Activated naive CD4-positive, alpha-beta T cell treated with anti-CD3 and anti-CD28 coated beads, Interleukin-2, amount 10 ng/mL, durations not matched to agents 7 days and 5 days (primary cell): ENCODE measurements around the gene SYT9.

Source experiments
- CTCF ChIA-PET: fragments of 350-600 bp; sonication (Branson Sonifier 250); formaldehyde crosslinking; loops from one replicate; lab custom pipeline; 2021; ENCODE audit warnings: antibody characterized with exemption; lab: Charles Lee
- DNase-seq: peaks from one replicate; pipeline ENCODE4 v3.0.0-alpha.2; 2020
- H3K27ac Mint-ChIP-seq: one replicate; pipeline ENCODE4 v1.8.0; 2021; ENCODE audit warnings: mild to moderate bottlenecking, moderate library complexity, mixed read lengths
- H3K27me3 Mint-ChIP-seq: one replicate; pipeline ENCODE4 v1.8.0; 2021; ENCODE audit warnings: mild to moderate bottlenecking, mixed read lengths
- H3K36me3 Mint-ChIP-seq: one replicate; pipeline ENCODE4 v1.8.0; 2021; ENCODE audit warnings: mixed read lengths
- H3K4me1 Mint-ChIP-seq: one replicate; pipeline ENCODE4 v1.8.0; 2021; ENCODE audit warnings: mixed read lengths
- H3K4me3 Mint-ChIP-seq: one replicate; pipeline ENCODE4 v1.8.0; 2021; ENCODE audit warnings: mild to moderate bottlenecking, moderate library complexity, mixed read lengths
- H3K9me3 Mint-ChIP-seq: one replicate; pipeline ENCODE4 v1.8.0; 2021; ENCODE audit warnings: mixed read lengths

The SYT9 gene

DNA sequence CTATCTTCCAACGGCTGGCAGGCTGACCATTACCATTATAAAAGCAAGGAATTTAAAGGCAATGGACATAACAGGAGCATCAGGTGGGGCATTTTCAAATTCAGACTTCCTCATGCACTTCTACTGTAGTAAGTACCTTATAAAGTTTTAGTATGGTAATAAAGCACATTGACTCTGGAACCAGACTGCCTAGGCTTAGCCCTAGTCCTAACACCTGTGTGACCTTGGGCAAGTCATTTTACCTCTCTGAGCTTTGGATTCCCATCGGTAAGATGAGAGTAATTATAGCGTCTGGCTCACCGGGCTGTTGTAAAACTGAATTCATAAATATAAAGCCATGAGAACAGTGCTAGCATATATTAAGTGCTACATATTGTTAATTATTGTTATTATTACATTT is 164.4 kb downstream of the SYT9 start:
- Mint-ChIP-seq H3K36me3 (no peaks in the 10 kb centered on the region), H3K4me1 (no peaks in the 10 kb centered on the region), H3K9me3 (no peaks in the 10 kb centered on the region), H3K27ac (no peak overlapping the region), H3K27me3 (peaks cover 32% of the 10 kb centered on the region), H3K4me3 (no peak overlapping the region)
- no peak for DNase-seq
- CTCF ChIA-PET: interaction anchor here (0.7 to 1.1 kb wide), 2 partner anchors 11 to 63 kb away, joined by 3 read pairs; no protein-coding TSS in a partner anchor

GRCh38 chr11:7417328-7417727 is 165.6 kb downstream of the SYT9 start:
- no peak for DNase-seq
- CTCF ChIA-PET: no interaction called here
- H3K27me3 Mint-ChIP-seq: peaks cover 32% of the 10 kb centered on the region
- H3K36me3 Mint-ChIP-seq: no peaks in the 10 kb centered on the region
- no peaks in the 10 kb centered on the region for H3K9me3 Mint-ChIP-seq
- H3K4me1 Mint-ChIP-seq: peaks cover 6% of the 10 kb centered on the region
- H3K27ac Mint-ChIP-seq: no peak overlapping the region
- H3K4me3 Mint-ChIP-seq: no peak overlapping the region

GRCh38 chr11:7418061-7418460 is 166.4 kb downstream of the SYT9 start:
- Mint-ChIP-seq H3K4me3 (no peak overlapping the region), H3K36me3 (no peaks in the 10 kb centered on the region), H3K9me3 (no peaks in the 10 kb centered on the region), H3K4me1 (peaks cover 13% of the 10 kb centered on the region), H3K27me3 (peaks cover 27% of the 10 kb centered on the region), H3K27ac (no peak overlapping the region)
- CTCF ChIA-PET: no interaction called here
- DNase-seq: no peak

- no peak for DNase-seq
- Mint-ChIP-seq H3K4me1 (peaks cover 22% of the 10 kb centered on the region), H3K36me3 (no peaks in the 10 kb centered on the region), H3K27ac (no peak overlapping the region), H3K4me3 (no peak overlapping the region), H3K9me3 (no peaks in the 10 kb centered on the region), H3K27me3 (peaks cover 22% of the 10 kb centered on the region)
- CTCF ChIA-PET: no interaction called here
Measured at GRCh38 chr11:7418906-7419305, 167.2 kb downstream of the SYT9 start.

GRCh38 chr11:7421136-7421535 is 169.4 kb downstream of the SYT9 start:
- H3K9me3 Mint-ChIP-seq: no peaks in the 10 kb centered on the region
- no peak for DNase-seq
- H3K27me3 Mint-ChIP-seq: peaks cover 5% of the 10 kb centered on the region
- H3K27ac Mint-ChIP-seq: no peak overlapping the region
- CTCF ChIA-PET: no interaction called here
- H3K4me3 Mint-ChIP-seq: no peak overlapping the region
- peaks cover 23% of the 10 kb centered on the region for H3K4me1 Mint-ChIP-seq
- no peaks in the 10 kb centered on the region for H3K36me3 Mint-ChIP-seq

GRCh38 chr11:7422544-7423331 is 171.0 kb downstream of the SYT9 start:
- H3K9me3 Mint-ChIP-seq: no peaks in the 10 kb centered on the region
- DNase-seq: no peak
- CTCF ChIA-PET: no interaction called here
- H3K27ac Mint-ChIP-seq: no peak overlapping the region
- peaks cover 23% of the 10 kb centered on the region for H3K4me1 Mint-ChIP-seq
- no peak overlapping the region for H3K4me3 Mint-ChIP-seq
- peaks cover 5% of the 10 kb centered on the region for H3K27me3 Mint-ChIP-seq
- no peaks in the 10 kb centered on the region for H3K36me3 Mint-ChIP-seq

DNA sequence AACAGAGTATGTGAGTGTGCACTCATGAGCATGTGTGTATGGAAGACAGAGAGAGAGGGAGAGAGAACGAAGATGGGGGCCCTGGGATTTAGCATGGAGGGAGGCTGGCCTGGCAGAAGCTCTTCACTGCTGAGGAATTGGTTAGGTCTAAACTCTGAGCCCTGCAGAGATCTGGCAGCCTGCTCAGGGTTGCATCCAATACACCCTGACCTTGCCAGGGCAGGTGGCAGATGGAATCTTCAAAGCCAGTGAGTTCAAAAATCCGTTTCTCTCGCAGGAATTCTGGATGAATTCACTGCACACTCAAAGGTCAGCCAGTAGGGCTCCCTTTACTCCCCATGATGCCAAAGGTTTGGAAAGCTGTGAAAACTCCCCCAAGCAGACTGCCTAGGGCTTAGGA is 172.2 kb downstream of the SYT9 start:
- Mint-ChIP-seq H3K27ac (no peak overlapping the region), H3K36me3 (no peaks in the 10 kb centered on the region), H3K4me3 (no peak overlapping the region), H3K9me3 (no peaks in the 10 kb centered on the region), H3K27me3 (peaks cover 8% of the 10 kb centered on the region), H3K4me1 (peaks cover 23% of the 10 kb centered on the region)
- no peak for DNase-seq
- CTCF ChIA-PET: interaction anchor here (1.3 kb wide), 1 partner anchor 19 kb away, joined by 4 read pairs; no protein-coding TSS in a partner anchor

- Mint-ChIP-seq H3K36me3 (no peaks in the 10 kb centered on the region), H3K4me3 (no peak overlapping the region), H3K27ac (no peak overlapping the region), H3K4me1 (peaks cover 13% of the 10 kb centered on the region), H3K9me3 (no peaks in the 10 kb centered on the region), H3K27me3 (peaks cover 8% of the 10 kb centered on the region)
- CTCF ChIA-PET: no interaction called here
- no peak for DNase-seq
Measured at GRCh38 chr11:7427733-7428132, 176.0 kb downstream of the SYT9 start.

DNA sequence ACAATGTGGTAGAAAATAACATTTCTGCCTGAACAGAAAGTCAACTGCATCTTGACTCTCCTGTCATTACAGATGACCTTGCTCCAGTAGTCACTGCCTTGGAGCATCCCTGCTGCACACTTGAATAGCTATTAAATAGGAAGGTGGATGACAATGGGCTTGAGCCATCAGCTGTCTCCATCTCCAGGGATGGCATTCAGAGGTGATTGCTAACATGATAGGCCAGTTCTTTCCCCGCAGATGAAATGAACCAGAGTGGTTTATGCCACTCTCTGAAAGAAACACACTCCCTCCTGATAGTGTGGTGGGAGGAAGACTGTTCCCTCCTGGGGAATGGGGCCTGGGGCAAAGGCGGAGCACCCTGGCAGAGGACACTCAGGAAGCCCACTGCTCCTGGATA is 176.5 kb downstream of the SYT9 start:
- H3K36me3 Mint-ChIP-seq: no peaks in the 10 kb centered on the region
- H3K4me3 Mint-ChIP-seq: no peak overlapping the region
- peaks cover 8% of the 10 kb centered on the region for H3K27me3 Mint-ChIP-seq
- no peak for DNase-seq
- no peaks in the 10 kb centered on the region for H3K9me3 Mint-ChIP-seq
- peaks cover 8% of the 10 kb centered on the region for H3K4me1 Mint-ChIP-seq
- H3K27ac Mint-ChIP-seq: no peak overlapping the region
- CTCF ChIA-PET: interaction anchor here (0.6 kb wide), 1 partner anchor 504 kb away, joined by 3 read pairs; no protein-coding TSS in a partner anchor

DNA sequence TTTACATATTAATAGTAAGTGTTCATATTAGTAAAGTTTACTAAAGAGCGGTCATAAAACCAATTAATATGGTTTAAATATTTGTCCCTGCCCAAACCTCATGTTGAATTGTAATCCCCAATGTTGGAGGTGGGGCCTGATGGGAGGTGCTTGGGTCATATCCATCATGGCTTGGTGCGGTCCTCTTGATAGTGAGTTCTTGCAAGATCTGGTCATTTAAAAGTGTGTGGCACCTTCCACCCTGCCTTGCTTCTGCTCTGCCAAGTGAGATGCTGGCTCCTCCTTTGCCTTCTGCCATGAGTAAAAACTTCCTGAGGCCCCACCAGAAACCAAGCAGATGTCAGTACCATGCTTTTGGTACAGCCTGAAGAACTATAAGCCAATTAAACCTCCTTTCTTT is 178.8 kb downstream of the SYT9 start:
- CTCF ChIA-PET: no interaction called here
- Mint-ChIP-seq H3K27ac (no peak overlapping the region), H3K4me1 (peaks cover under 1% of the 10 kb centered on the region), H3K36me3 (no peaks in the 10 kb centered on the region), H3K4me3 (no peak overlapping the region), H3K9me3 (no peaks in the 10 kb centered on the region), H3K27me3 (peaks cover 8% of the 10 kb centered on the region)
- no peak for DNase-seq

DNA sequence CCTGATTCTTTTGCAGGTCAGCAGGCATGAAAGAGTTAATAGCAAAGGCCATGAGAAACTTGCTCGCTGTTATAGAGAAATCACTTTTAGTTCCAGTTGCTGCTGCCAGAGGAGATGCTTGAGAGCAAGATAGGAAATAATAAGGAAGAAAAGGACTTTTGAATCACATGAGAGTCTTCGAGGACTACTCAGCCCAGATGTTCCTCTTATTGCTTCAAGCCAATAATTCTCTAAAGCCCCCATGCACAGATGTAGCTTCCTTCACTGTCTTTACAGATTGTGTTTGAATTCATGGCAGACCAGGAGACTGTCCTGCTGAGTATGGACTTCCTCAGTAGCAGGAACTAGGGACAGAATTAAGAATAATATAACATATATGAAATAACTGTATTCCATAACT is 183.5 kb downstream of the SYT9 start:
- CTCF ChIA-PET: no interaction called here
- H3K27ac Mint-ChIP-seq: no peak overlapping the region
- no peaks in the 10 kb centered on the region for H3K27me3 Mint-ChIP-seq
- DNase-seq: no peak
- no peaks in the 10 kb centered on the region for H3K9me3 Mint-ChIP-seq
- no peak overlapping the region for H3K4me3 Mint-ChIP-seq
- H3K36me3 Mint-ChIP-seq: no peaks in the 10 kb centered on the region
- H3K4me1 Mint-ChIP-seq: peaks cover 22% of the 10 kb centered on the region

DNA sequence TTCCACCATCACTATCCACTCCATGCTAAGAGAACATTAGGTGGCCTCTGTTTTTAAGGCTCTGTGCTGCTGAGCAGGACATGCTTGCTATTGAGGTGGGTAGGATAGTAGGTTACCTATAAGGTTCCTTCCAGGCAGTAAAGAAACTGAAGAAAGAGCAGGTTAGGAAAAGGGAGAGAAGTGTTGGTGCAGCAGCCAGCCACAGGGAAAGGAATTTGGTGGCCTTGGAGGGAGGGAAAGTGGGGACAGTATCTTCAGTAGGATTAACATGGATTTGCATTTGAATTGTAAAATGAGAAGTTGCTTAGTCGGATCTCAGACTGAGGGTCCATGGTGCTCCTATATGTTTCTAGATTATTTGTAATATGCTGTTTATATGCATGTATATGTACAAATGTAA is 184.4 kb downstream of the SYT9 start:
- CTCF ChIA-PET: interaction anchor here (0.6 to 1.1 kb wide), 4 partner anchors 58 to 461 kb away, joined by 3 to 6 read pairs (median 4); no protein-coding TSS in a partner anchor
- Mint-ChIP-seq H3K27me3 (no peaks in the 10 kb centered on the region), H3K36me3 (no peaks in the 10 kb centered on the region), H3K4me3 (no peak overlapping the region), H3K9me3 (no peaks in the 10 kb centered on the region), H3K27ac (peak overlapping the region; percentile 86), H3K4me1 (peaks cover 25% of the 10 kb centered on the region)
- DNase-seq: no peak

- DNase-seq: peak; percentile 44
- Mint-ChIP-seq H3K36me3 (no peaks in the 10 kb centered on the region), H3K9me3 (no peaks in the 10 kb centered on the region), H3K4me1 (peaks cover 25% of the 10 kb centered on the region), H3K27ac (peak overlapping the region; percentile 86), H3K27me3 (no peaks in the 10 kb centered on the region), H3K4me3 (no peak overlapping the region)
- CTCF ChIA-PET: interaction anchor here (0.6 to 1.1 kb wide), 4 partner anchors 59 to 460 kb away, joined by 3 to 6 read pairs (median 4); no protein-coding TSS in a partner anchor
Measured at GRCh38 chr11:7436657-7437056, 185.0 kb downstream of the SYT9 start.

DNA sequence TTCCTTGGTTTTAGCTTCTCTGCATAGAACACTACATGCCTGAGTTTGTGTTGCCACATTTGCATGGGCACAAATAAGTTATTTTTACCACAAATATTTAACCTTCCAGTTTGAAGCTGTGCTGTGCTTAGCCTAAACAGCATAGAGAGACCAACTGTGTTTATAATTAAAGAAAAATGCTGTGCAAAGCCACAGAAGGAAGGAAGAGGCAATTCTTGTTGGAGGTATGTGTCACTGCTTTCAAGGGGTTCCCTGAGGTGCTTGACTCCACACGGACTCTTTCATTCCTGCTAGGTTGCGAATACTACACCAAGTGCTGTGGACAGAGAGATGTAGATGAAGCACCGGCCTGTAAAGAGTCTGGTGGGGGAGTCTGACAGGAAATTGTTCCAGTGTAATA is 186.0 kb downstream of the SYT9 start:
- Mint-ChIP-seq H3K4me1 (peaks cover 25% of the 10 kb centered on the region), H3K36me3 (no peaks in the 10 kb centered on the region), H3K4me3 (no peak overlapping the region), H3K9me3 (no peaks in the 10 kb centered on the region), H3K27ac (no peak overlapping the region), H3K27me3 (no peaks in the 10 kb centered on the region)
- CTCF ChIA-PET: interaction anchor here (7.8 kb wide), 1 partner anchor 85 kb away, joined by 101 read pairs; no protein-coding TSS in a partner anchor
- DNase-seq: no peak
